Measurements from ENCODE around the gene MYORG.

DNA sequence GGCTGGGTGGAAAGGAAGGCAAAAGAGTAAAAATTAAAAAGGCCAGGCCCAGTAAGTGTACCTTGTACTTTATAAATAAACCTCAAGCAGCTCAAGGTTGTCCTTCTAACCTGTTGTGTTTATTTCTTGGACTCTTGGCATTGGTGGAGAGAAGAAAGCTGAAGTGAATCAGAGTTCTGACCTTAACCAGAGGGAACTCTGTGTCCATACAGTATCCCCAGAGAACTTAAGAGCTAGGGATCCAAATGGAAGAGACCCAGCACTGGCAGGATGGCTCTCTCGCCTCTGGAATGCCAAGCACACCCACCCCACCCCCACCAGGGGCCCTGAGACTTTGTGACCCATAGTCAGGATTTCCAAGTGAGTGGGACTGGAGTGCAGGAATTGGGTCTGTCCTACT lies 33.1 kb downstream of the MYORG start:
- TF ChIP-seq, protein P1, sequence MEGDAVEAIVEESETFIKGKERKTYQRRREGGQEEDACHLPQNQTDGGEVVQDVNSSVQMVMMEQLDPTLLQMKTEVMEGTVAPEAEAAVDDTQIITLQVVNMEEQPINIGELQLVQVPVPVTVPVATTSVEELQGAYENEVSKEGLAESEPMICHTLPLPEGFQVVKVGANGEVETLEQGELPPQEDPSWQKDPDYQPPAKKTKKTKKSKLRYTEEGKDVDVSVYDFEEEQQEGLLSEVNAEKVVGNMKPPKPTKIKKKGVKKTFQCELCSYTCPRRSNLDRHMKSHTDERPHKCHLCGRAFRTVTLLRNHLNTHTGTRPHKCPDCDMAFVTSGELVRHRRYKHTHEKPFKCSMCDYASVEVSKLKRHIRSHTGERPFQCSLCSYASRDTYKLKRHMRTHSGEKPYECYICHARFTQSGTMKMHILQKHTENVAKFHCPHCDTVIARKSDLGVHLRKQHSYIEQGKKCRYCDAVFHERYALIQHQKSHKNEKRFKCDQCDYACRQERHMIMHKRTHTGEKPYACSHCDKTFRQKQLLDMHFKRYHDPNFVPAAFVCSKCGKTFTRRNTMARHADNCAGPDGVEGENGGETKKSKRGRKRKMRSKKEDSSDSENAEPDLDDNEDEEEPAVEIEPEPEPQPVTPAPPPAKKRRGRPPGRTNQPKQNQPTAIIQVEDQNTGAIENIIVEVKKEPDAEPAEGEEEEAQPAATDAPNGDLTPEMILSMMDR (IDR thresholded peaks at IDR 0.05; ENCODE audit: poor library complexity) = no peak
- no peak for TF ChIP-seq EZH2phosphoT487 (IDR thresholded peaks at IDR 0.05; ENCODE audit: low read depth, severe bottlenecking, unreplicated experiment)
